Bronchus fibroblast of lung (primary cell): Measurements from ENCODE around the gene IPPK. TPM values are rescaled to one million over a fixed set of nuclear protein-coding genes. Genes with fewer than 3 reads are reported as not detected.

ENCODE experiments used
- total RNA-seq: library from RNA; depleted of rRNA; stranded (reverse); fragments of >200 nt; gene quantifications from 2 replicates; pipeline ENCODE4 v1.2.3, GENCODE V29; 2015

Gene IPPK, protein sequence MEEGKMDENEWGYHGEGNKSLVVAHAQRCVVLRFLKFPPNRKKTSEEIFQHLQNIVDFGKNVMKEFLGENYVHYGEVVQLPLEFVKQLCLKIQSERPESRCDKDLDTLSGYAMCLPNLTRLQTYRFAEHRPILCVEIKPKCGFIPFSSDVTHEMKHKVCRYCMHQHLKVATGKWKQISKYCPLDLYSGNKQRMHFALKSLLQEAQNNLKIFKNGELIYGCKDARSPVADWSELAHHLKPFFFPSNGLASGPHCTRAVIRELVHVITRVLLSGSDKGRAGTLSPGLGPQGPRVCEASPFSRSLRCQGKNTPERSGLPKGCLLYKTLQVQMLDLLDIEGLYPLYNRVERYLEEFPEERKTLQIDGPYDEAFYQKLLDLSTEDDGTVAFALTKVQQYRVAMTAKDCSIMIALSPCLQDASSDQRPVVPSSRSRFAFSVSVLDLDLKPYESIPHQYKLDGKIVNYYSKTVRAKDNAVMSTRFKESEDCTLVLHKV
- total RNA-seq: 5.5 and 6.2 TPM in 2 replicates

DNA sequence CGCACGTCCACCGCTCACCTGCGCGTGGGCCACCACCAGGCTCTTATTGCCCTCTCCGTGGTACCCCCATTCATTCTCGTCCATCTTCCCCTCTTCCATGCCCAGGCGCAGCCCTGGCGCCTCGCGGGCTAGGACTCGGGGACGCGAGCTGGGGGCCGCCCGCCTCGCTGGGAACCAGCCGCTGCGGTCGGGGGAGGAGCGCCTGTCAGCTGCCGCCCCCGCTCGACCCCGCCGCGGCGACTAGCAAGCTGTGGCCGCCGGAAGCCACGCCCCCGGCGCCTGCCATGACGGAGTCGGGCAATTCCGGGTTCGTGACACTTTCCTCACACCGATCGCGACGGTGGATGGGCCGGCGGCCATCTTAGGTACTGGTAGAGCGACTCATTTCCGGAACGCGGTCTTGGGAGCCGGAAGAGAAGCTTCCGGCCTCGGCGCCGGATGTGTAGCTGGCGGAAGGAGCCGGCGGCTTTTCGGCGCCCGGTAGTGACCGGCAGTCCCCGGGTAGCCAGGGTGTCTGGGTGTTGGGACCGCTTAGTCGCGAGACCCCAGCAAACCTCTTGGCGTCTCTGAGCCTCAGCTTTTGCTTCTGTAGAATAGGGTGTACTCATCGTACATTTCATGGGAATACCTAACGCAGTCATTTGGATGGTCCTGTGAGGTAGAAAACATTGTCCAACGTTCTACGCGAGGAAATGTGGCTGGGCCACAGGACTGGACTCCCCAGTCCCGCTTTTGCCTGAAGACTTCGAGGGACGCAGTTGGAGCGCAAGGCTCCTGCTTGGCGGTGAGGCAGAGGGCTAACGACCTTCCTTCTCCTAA lies at the start of gene IPPK:
TSS of gene IPPK (minus strand) at position 242 of the 819 bp plus-strand sequence. CDS start at position 99, 143 bp downstream.

Other genes with a start within 250 kb of the IPPK start
- not detected in 2 replicates for gene OMD, start 245.7 kb downstream of the IPPK start, total RNA-seq
- gene ASPN, start 187.6 kb downstream of the IPPK start, total RNA-seq: not detected in 2 replicates
- gene ECM2, start 134.1 kb downstream of the IPPK start, total RNA-seq: 0.45 and 0.50 TPM in 2 replicates
- 20.3 and 21.7 TPM in 2 replicates for gene BICD2, start 94.7 kb upstream of the IPPK start, total RNA-seq
- 3.6 and 4.4 TPM in 2 replicates for gene ZNF484, start 207.9 kb upstream of the IPPK start, total RNA-seq